GM19238 (cell line): Measurements from ENCODE around the gene ZNF444.
A peak's percentile ranks its signal among the peaks of the same experiment; 100 is the strongest.
"Not testable (repeated sequence)": the region's sequence is repeated elsewhere in the genome, so short reads cannot be mapped to it uniquely, and the experiment has no call there.

ENCODE experiments used
- DNase-seq: peaks from one replicate; pipeline ENCODE4 v3.0.0; 2011; ENCODE audit warnings: low spot score; ENCODE audit not compliant: insufficient read length

Gene ZNF444

DNA sequence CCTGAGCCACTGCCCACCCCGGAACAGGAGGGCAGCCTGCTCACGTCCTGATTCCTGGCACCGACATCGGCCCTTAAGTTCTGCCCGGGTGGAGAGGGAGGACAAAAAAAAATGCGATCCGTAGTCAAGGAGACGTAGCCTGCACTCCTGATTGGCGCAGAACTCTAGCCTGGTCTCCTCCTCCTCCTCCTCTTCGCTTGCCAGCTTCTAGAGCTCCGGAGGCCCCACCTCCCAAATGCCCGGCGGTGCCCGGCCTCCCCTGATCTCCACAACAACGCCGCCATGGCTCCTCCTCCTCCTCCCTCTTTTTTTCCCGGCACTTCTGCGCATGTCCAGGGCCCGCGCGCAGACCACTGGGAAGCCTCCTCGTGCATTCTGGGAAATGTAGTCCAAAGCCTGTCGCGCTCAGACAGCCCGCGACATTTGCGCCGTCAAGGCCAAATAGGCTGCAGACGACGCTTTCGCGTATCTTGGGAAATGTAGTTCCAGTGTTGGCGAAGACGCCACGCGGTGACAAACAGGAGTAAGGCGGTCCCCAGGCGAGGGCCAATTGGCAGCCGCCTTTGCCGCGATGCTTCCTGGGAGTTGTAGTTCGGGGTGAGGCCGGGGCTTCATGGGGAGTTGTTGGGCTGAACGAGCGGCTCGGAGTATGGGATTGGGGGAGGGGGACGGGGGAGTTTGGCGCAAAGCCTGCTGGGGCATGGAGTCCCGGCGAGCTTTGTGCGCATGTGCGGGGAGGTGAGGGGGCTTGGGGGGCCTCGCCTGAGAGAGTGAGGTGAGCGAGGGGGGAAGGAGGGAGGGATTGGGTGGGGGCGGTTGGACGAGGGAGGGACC lies at the start of gene ZNF444:
Gene ZNF444, plus strand, starts transcription at position 705 of the 834 bp plus-strand sequence. CDS start 5,625 bp downstream, outside the sequence.
- peak; percentile 99 for DNase-seq

- no peak for DNase-seq
Observed at GRCh38 chr19:56091751-56092546, 49.1 kb upstream of the ZNF444 start.

DNA sequence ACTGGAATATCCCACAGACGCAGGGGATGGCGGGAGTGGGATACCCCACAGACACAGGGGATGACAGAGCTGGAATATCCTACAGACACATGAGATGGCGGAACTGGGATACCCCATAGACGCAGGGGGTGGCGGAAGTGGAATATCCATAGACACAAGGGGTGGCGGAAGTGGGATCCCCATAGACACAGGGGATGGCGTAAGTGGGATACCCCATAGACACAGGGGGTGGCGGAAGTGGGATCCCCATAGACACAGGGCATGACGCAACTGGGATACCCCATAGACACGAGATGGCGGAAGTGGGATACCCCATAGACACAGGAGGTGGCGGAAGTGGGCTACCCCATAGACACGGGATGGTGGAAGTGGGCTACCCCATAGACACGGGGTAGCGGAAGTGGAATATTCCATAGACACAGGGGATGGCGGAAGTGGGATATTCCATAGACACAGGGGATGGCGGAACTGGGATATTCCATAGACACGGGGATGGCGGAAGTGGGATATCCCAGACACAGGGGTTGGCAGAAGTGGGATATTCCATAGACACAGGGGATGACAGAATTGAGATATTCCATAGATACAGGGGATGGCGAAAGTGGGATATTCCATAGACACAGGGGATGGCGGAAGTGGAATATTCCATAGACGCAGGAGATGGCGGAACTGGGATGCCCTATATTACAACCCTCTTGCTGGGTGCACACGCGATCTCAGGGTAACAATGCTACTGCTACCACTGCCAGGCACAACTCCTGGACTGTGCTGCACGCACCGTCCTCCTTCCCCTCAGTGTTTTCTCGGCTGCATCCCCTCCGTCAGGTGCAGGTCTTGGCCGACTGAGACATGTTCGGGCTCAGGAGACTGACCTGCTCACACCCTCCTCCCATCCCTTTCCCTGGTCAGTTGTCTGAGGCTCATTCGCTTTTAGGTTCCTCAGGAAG lies 48.1 kb upstream of the ZNF444 start:
- DNase-seq, result no peak

GRCh38 chr19:56094449-56094848 lies 46.6 kb upstream of the ZNF444 start:
- DNase-seq, result no peak

DNA sequence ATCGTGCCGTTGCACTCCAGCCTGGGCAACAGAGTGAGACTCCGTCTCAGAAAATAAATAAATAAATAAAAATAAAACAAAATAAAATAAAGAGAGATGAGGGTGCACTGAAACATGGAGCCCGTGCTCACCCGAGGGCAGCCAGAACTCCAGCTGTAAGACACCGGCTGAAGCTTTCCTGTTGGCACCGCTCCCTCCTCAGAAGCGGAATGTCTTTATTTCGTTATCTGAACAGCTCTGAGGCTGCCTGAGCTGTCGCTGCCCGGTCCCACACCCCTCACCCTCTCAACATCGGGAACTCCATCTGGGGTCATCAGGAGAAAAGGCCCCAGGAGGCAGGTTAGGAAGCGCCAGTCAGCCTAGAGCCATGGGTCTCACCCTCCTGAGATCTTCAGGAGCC lies 44.4 kb upstream of the ZNF444 start:
- DNase-seq, result no peak

DNA sequence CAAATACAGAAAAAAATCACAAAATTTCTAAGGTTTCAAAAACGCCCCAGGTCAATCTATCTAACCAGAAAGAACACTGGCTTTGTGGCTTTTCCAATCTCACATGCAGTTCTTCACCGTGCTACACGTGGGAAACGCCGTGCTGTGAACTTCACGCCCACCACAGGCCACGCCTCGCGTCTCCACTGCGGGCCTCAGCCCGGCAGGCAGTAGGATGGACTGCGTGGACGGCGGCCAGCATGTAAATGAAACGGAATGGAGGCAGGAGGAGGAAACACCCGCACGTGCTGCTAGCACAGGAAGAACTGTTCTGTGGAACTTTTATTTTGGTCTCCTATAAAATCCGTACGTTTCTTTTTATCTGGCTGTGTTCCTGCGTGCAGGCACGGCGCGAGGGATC lies 43.8 kb upstream of the ZNF444 start:
- DNase-seq, result no peak

DNA sequence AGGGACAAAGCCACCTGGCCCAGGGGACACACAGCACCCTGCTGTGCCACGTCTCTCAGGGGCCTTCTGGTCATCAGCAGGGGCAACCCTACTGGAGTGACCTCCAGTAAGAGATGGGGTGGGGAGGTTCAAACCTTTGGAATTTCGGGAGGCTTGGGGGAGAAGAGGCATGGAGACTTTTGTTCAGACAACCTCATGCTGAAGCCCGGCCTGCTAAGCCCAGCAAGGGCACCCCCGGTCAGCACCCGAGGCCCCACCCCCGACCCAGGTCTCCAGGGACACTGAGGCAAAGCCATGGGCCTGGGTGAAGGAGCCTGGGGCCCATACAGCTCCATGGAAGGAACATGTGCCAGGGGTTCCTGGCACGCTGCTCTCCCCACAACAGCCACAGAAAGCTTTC lies 43.3 kb upstream of the ZNF444 start:
- no peak for DNase-seq

DNA sequence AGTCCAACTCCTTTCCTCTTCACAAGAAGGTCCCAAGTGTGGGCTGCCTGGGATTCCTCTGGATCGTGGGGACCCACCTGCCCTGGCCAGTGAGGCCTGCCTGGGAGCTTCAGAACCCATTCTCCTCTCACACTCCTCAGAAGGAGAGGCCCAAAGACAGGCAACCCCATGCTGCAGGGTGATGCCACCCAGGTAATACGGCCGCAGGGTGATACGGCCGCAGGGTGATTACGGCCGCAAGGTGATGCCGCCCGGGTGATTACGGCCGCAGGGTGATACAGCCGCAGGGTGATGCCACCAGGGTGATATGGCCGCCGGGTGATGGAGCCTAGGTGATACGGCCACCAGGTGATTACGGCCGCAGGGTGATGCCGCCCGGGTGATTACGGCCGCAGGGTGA lies 42.9 kb upstream of the ZNF444 start:
- DNase-seq, result not testable (repeated sequence)

DNA sequence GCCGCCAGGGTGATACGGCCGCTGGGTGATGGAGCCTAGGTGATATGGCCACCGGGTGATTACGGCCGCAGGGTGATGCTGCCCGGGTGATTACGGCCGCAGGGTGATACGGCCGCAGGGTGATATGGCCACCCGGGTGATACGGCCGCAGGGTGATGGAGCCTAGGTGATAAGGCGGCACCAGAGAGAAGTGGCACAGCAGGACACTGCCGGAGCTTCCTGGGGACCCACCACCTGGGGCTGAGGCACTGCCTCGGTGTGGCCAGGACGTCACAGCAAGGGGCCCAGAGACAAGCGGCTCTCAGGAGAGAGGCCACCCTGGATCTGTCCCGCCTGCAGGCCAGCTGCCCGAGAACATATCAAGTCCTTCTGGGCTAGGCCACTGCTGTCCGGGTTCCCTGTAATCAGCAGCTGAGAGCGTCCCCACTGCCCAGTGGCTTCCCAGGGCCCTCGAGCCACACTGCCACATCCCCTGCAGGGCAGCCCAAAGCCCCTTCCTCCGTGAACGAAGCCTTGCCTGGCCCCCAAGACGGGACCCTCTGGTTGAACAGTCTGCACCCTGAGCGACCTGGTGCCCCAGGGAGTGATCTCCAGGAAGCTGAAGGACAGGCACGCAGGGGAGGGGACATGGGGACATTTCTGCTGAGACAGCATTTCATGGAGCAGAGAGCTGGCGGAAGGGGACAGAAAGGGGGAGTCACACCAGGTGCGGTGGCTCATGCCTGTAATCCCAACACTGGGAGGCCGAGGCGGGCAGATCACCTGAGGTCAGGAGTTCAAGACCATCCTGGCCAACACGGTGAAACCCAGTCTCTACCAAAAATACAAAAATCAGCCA lies 42.1 kb upstream of the ZNF444 start:
- no peak for DNase-seq

GRCh38 chr19:56099638-56100539 lies 41.2 kb upstream of the ZNF444 start:
- no peak for DNase-seq

DNA sequence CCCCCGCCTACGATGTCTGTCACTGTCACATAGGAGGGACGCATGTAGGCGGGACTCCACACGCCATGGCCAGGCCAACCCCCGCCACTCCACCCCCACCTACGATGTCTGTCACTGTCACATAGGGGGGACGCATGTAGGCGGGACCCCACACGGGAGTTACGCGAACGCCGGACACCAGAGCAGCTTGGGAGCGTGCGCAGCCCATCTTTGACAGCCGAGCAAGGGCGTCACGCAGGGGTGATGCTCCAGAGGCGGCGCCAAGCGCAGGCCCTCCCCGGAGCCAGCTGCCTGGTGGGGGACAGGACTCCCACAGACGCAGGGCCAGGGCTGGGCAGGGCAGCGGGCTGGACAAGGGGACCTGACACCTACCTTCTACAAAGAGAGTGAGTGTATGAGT lies 40.0 kb upstream of the ZNF444 start:
- no peak for DNase-seq

DNA sequence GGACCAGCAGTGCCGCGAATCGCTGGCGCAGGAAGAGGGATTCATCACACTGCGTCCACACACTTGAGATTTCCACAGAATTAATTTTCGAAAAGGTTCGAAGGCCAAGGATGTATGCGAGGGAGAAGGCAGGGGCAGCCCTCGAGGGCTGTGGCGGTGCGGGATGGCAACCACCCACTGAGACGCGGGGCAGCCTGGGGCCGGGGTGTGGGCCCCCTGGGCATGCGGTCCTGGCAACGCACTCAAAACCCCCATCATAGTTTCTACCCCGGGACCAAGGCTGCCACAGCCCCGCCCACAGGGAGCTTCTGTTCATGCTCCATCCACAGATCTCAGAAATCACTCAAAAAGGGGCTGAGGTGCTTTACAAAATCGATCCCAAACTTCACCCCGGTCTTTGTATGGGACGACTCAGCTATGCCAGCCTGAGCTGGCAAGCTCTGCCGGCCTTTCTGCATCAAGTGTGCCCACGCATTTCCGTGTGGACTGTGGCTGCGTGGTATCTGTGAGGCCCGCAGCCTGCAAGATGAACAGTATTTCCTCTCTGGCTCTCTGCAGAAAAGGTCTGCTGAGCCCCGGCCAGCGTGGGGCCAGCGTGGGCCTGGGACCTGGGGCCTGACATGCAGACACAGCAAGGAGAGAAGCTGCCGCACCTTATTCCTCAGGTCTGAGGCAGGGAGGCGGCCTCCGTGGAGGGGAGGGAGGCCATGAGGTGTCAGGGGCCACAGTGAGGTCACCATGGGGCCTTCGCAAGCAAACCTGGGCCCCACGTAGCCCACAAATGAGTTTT lies 39.1 kb upstream of the ZNF444 start:
- DNase-seq, result no peak

GRCh38 chr19:56103027-56103614 lies 38.0 kb upstream of the ZNF444 start:
- DNase-seq, result no peak

GRCh38 chr19:56104423-56104822 lies 36.7 kb upstream of the ZNF444 start:
- DNase-seq, result no peak

- peak; percentile 57 for DNase-seq
Observed at GRCh38 chr19:56105090-56105701, 35.9 kb upstream of the ZNF444 start.

DNA sequence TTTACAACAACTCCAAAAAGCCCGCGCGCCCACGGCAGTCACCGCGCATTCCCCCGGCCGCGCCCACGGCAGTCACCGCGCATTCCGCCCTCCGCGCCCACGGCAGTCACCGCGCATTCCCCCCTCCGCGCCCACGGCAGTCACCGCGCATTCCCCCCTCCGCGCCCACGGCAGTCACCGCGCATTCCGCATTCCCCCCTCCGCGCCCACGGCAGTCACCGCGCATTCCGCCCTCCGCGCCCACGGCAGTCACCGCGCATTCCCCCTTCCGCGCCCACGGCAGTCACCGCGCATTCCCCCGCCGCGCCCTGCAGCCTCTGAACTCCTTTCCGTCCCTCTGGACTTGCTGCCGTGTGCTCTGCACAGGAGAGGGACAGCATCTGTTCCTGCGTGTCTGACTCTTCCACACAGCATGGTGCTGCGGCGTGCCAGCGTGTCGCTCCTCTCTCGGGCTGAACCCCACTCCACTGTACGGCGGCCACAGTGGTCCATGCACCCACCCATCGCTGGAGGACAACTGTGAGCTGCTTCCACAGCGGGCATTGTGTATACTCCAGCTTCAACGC lies 35.2 kb upstream of the ZNF444 start:
- DNase-seq, result not testable (repeated sequence)

DNA sequence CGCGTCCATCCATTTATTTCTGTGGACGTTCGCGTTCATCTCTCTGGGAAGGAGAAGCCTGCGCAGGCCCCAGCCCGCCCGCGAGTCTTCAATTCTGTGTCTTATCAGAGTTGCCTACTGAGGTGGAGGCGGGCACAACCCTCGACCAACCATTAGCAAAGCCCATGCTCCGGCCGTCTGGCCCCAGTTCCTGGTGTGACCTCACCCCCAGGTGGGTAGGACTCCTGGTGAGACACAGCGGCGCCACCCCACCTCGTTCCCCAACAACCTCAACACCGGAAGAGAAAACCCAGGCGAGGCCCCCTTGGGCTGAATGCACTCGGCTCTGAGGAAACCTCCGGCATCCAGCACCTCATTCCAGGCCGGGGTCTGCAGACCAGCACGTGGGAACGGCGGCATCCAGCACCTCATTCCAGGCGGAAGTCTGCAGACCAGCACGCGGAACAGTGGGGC lies 34.7 kb upstream of the ZNF444 start:
- no peak for DNase-seq
